Endothelial cell of umbilical vein (primary cell): ENCODE measurements around the gene HS6ST2. TPM values are rescaled to one million over a fixed set of nuclear protein-coding genes. Genes with fewer than 3 reads are reported as not detected.

Experiments
- BruUV-seq: library from RNA; stranded (reverse); fragments of 400-500 nt; replicated peaks from 2 replicates; lab custom pipeline; 2021; lab: Mats Ljungman, UMichigan
- CTCF ChIA-PET: fragments of 300-600, 350-600 bp; sonication (Branson Sonifier 250); formaldehyde crosslinking; loops from one replicate; lab custom pipeline; 2021; ENCODE audit warnings: antibody characterized with exemption, inconsistent platforms; lab: Charles Lee
- POLR2A ChIA-PET: fragments of 300-600, 350-600 bp; sonication (Branson Sonifier 250); formaldehyde crosslinking; loops from one replicate; lab custom pipeline; 2021; ENCODE audit warnings: antibody characterized with exemption, inconsistent platforms; lab: Charles Lee
- DNase-seq: peaks from one replicate; pipeline ENCODE4 v3.0.0-alpha.2; 2011; ENCODE audit warnings: low read depth, low spot score
- FAIRE-seq: peaks from 2 replicates; lab custom pipeline; 2011; peaks lifted over from hg19 to GRCh38; lab: Jason Lieb, UNC
- H2AFZ ChIP-seq: 2 replicates; pipeline ENCODE4 v1.6.0; 2012; ENCODE audit warnings: low read depth, low read length, control low read depth, inconsistent platforms
- H3K27ac ChIP-seq: 2 replicates; pipeline ENCODE4 v1.5.1; 2011; ENCODE audit warnings: low read depth, mild to moderate bottlenecking, control low read depth, low read length, moderate library complexity; ENCODE audit not compliant: insufficient read depth
- H3K27me3 ChIP-seq, 2 experiments: 2 replicates each; pipeline versions ENCODE4 v1.6.0 to v1.6.1; 2011; ENCODE audit warnings: low read length in 2 of 2, mixed read lengths in 1 of 2; ENCODE audit not compliant: control insufficient read depth in 2 of 2, insufficient read depth in 2 of 2
- H3K36me3 ChIP-seq, 2 experiments: 2 replicates in 1 of 2; 3 replicates in 1 of 2; pipeline ENCODE4 v1.5.1; 2011; ENCODE audit warnings: low read length in 2 of 2, mild to moderate bottlenecking in 1 of 2, moderate library complexity in 1 of 2; ENCODE audit not compliant: control insufficient read depth in 2 of 2, insufficient read depth in 2 of 2; ENCODE audit errors: extremely low read depth in 1 of 2
- H3K4me1 ChIP-seq: 3 replicates; pipeline ENCODE4 v1.5.1; 2011; ENCODE audit warnings: mild to moderate bottlenecking, low read length; ENCODE audit not compliant: control insufficient read depth, insufficient read depth; ENCODE audit errors: extremely low read depth
- H3K4me2 ChIP-seq: 2 replicates; pipeline ENCODE4 v1.6.1; 2011; ENCODE audit warnings: low read length, control low read depth, mixed read lengths; ENCODE audit not compliant: insufficient read depth
- H3K4me3 ChIP-seq, 3 experiments: fragments of 200-600 bp in 1 of 3; sonication (generic), shearing (Covaris generic) in 1 of 3; replicated peaks in 1 of 3; 2 replicates each; pipeline ENCODE4 v1.5.1; 2011 to 2016; ENCODE audit warnings: control low read depth in 3 of 3, low read length in 3 of 3, mild to moderate bottlenecking in 2 of 3, inconsistent platforms in 1 of 3, low read depth in 1 of 3, moderate library complexity in 1 of 3; ENCODE audit not compliant: insufficient read depth in 1 of 3
- H3K79me2 ChIP-seq: 2 replicates; pipeline ENCODE4 v1.6.0; 2012; ENCODE audit warnings: low read length, inconsistent platforms; ENCODE audit not compliant: control insufficient read depth, insufficient read depth
- H3K9ac ChIP-seq: replicated peaks from 2 replicates; pipeline ENCODE3; 2011; ENCODE audit warnings: low read length, control low read depth; ENCODE audit not compliant: insufficient read depth; ENCODE audit errors: extremely low read depth
- H3K9me1 ChIP-seq: replicated peaks from 3 replicates; pipeline ENCODE4 v1.6.0; 2011; ENCODE audit warnings: mild to moderate bottlenecking, low read length; ENCODE audit not compliant: control insufficient read depth, insufficient read depth; ENCODE audit errors: extremely low read depth
- H3K9me3 ChIP-seq: replicated peaks from 2 replicates; pipeline ENCODE4 v1.5.1; 2012; ENCODE audit warnings: low read length, inconsistent platforms; ENCODE audit not compliant: control insufficient read depth, insufficient read depth
- H4K20me1 ChIP-seq: replicated peaks from 2 replicates; pipeline ENCODE3; 2011; ENCODE audit warnings: mild to moderate bottlenecking, low read length; ENCODE audit not compliant: control insufficient read depth, insufficient read depth; ENCODE audit errors: extremely low read depth
- EZH2 ChIP-seq: IDR thresholded peaks from 2 replicates; pipeline ENCODE4 v1.6.1; 2012; ENCODE audit warnings: borderline replicate concordance, low read depth, mild to moderate bottlenecking, moderate library complexity, low read length, inconsistent platforms; ENCODE audit not compliant: severe bottlenecking
- FOS ChIP-seq: IDR thresholded peaks from 2 replicates; pipeline ENCODE4 v1.6.1; 2011; ENCODE audit warnings: mild to moderate bottlenecking, low read length, moderate library complexity, borderline replicate concordance; ENCODE audit not compliant: insufficient read depth
- GATA2 ChIP-seq: IDR thresholded peaks from 2 replicates; pipeline ENCODE4 v1.7.0; 2011; ENCODE audit warnings: low read depth, mild to moderate bottlenecking, moderate library complexity, mixed read lengths, low read length; ENCODE audit not compliant: insufficient read length, insufficient read depth
- JUN ChIP-seq: IDR thresholded peaks from 2 replicates; pipeline ENCODE4 v1.6.1; 2011; ENCODE audit warnings: borderline replicate concordance, low read depth; ENCODE audit not compliant: insufficient read length, insufficient read depth
- MAX ChIP-seq: IDR thresholded peaks from 2 replicates; pipeline ENCODE4 v1.6.1; 2011; ENCODE audit not compliant: insufficient read depth, insufficient read length
- MYC ChIP-seq: IDR thresholded peaks from one replicate; pipeline ENCODE4 v1.6.1; 2011; ENCODE audit warnings: mild to moderate bottlenecking, low read depth, low read length
- POLR2A ChIP-seq: IDR thresholded peaks from 2 replicates; pipeline ENCODE4 v1.6.1; 2012; ENCODE audit warnings: low read depth, mild to moderate bottlenecking, control low read depth, low read length
- POLR2AphosphoS5 ChIP-seq: IDR thresholded peaks from 2 replicates; pipeline ENCODE4 v1.6.1; 2012; ENCODE audit warnings: low read depth, mild to moderate bottlenecking, control low read depth, low read length, moderate library complexity; ENCODE audit not compliant: insufficient read depth
- dilution Hi-C: fragments of 300-500 bp; cut with MboI; formaldehyde crosslinking; loops from one replicate; pipeline ENCODE4 v1.15.0; 2019; ENCODE audit warnings: low sequenced_read_pairs; ENCODE audit not compliant: extremely low pct_ligation_motif_present
- intact Hi-C: fragments of 100-400 bp; cut with micrococcal nuclease; formaldehyde crosslinking; loops from one replicate; pipeline ENCODE4 v1.10.0; 2022
- polyA plus RNA-seq, 4 experiments: library from polyadenylated mRNA; depleted of rRNA in 3 of 4; stranded (reverse) in 3 of 4; unstranded in 1 of 4; fragments of >200 nt; gene quantifications; 2 replicates each; pipeline versions ENCODE4 v1.2.1 to v1.2.3, GENCODE V29; 2011 to 2012; ENCODE audit warnings: missing spikeins in 1 of 4
- total RNA-seq: library from RNA; stranded (reverse); gene quantifications from 2 replicates; pipeline ENCODE4 v1.2.3, GENCODE V29; 2021

Gene HS6ST2
- total and polyA plus RNA-seq, 2 donors (not counting 3 experiments of a cell fraction or from before 2014, with no cell fraction given): 0.49 to 0.84 TPM

- no peaks in the 10 kb centered on the region for H3K9me3 ChIP-seq
- FAIRE-seq (no peak), DNase-seq (no peak)
- no peaks in the 10 kb centered on the region for H3K79me2 ChIP-seq
- H3K27me3 ChIP-seq: no peaks in the 10 kb centered on the region
- intact Hi-C loops (no loop called here), dilution Hi-C loops (no loop called here)
- TF ChIP-seq POLR2AphosphoS5 (no peak), GATA2 (no peak), MYC (no peak)
- no peak overlapping the region for H2AFZ ChIP-seq
- CTCF ChIA-PET: no interaction called here
- H3K27ac ChIP-seq: no peak overlapping the region
- POLR2A ChIA-PET: no interaction called here
- H3K4me1 ChIP-seq: no peaks in the 10 kb centered on the region
- H4K20me1 ChIP-seq: no peaks in the 10 kb centered on the region
- H3K36me3 ChIP-seq: no peaks in the 10 kb centered on the region
- no peak overlapping the region for H3K9ac ChIP-seq
- H3K4me2 ChIP-seq: no peak overlapping the region
- no peak overlapping the region for H3K4me3 ChIP-seq
- no peaks in the 10 kb centered on the region for H3K9me1 ChIP-seq
- no TSS peak for BruUV-seq
Measured at GRCh38 chrX:132875650-132876522, 82.5 kb downstream of the HS6ST2 start.

- H3K27ac ChIP-seq: no peak overlapping the region
- no peak overlapping the region for H2AFZ ChIP-seq
- peaks cover 14% of the 10 kb centered on the region for H3K4me1 ChIP-seq
- no peaks in the 10 kb centered on the region for H3K79me2 ChIP-seq
- H3K27me3 ChIP-seq: no peaks in the 10 kb centered on the region
- no peaks in the 10 kb centered on the region for H3K9me3 ChIP-seq
- H3K4me3 ChIP-seq: no peak overlapping the region
- POLR2A ChIA-PET: no interaction called here
- TF ChIP-seq MYC (no peak), POLR2A (no peak), JUN (no peak), MAX (no peak), EZH2 (no peak), FOS (no peak)
- H4K20me1 ChIP-seq: no peaks in the 10 kb centered on the region
- BruUV-seq: no TSS peak
- dilution Hi-C loops: no loop called here
- H3K4me2 ChIP-seq: no peak overlapping the region
- DNase-seq (no peak), FAIRE-seq (no peak)
- H3K9me1 ChIP-seq: no peaks in the 10 kb centered on the region
- H3K36me3 ChIP-seq: no peaks in the 10 kb centered on the region
- CTCF ChIA-PET: no interaction called here
- H3K9ac ChIP-seq: no peak overlapping the region
- intact Hi-C loops: no loop called here
Measured at GRCh38 chrX:132862562-132862961, 95.9 kb downstream of the HS6ST2 start.
